Lung (tissue), 12 donors: Measurements from ENCODE around the gene ITGA1. TPM values are rescaled to one million over a fixed set of nuclear protein-coding genes. Genes with fewer than 3 reads are reported as not detected.

ENCODE experiments used
- ATAC-seq: fragments of 200-7000 bp; cut with Tn5 transposase; one replicate; pipeline ENCODE4 v1.9.1; 2020; ENCODE audit warnings: moderate number of reproducible peaks; ENCODE audit not compliant: insufficient read depth, low FRiP score
- DNase-seq, 3 donors: peaks; one replicate each; pipeline ENCODE4 v3.0.0-alpha.2; 2013 to 2017
- H3K27ac ChIP-seq, 2 donors: one replicate each; pipeline ENCODE4 v1.5.1; 2013; ENCODE audit warnings: mild to moderate bottlenecking in 2 of 2, moderate library complexity in 2 of 2, control low read depth in 1 of 2, inconsistent platforms in 1 of 2, low read depth in 1 of 2, low read length in 1 of 2
- H3K27me3 ChIP-seq, 3 donors: one replicate each; pipeline ENCODE4 v1.5.1; 2013; ENCODE audit warnings: low read length in 2 of 3; ENCODE audit not compliant: control insufficient read depth in 3 of 3, insufficient read depth in 3 of 3
- H3K36me3 ChIP-seq, 4 donors: one replicate each; pipeline ENCODE4 v1.5.1; 2013; ENCODE audit warnings: low read length in 4 of 4, mild to moderate bottlenecking in 1 of 4, moderate library complexity in 1 of 4; ENCODE audit not compliant: control insufficient read depth in 4 of 4, insufficient read depth in 4 of 4
- H3K4me1 ChIP-seq, 5 donors: one replicate each; pipeline ENCODE4 v1.5.1; 2013; ENCODE audit warnings: low read length in 5 of 5, mild to moderate bottlenecking in 2 of 5, moderate library complexity in 1 of 5; ENCODE audit not compliant: control insufficient read depth in 5 of 5, insufficient read depth in 5 of 5
- H3K4me3 ChIP-seq: one replicate; pipeline ENCODE4 v1.5.1; 2013; ENCODE audit warnings: mild to moderate bottlenecking, control low read depth, moderate library complexity
- H3K9ac ChIP-seq, 2 donors: one replicate each; pipeline ENCODE4 v1.5.1; 2013; ENCODE audit warnings: low read length in 2 of 2, control low read depth in 1 of 2; ENCODE audit not compliant: insufficient read depth in 1 of 2
- H3K9me3 ChIP-seq, 4 donors: one replicate each; pipeline ENCODE4 v1.5.1; 2013; ENCODE audit warnings: low read length in 3 of 4, mild to moderate bottlenecking in 1 of 4, moderate library complexity in 1 of 4; ENCODE audit not compliant: control insufficient read depth in 4 of 4, insufficient read depth in 3 of 4
- WGBS, 2 donors: extraction: QIAGEN DNeasy Blood & Tissue Kit; methylation state at CpG; one replicate each; pipeline ENCODE4 v1.1.7; 2013; 5-methylcytosine and 5-hydroxymethylcytosine counted together
- polyA plus RNA-seq, 2 donors: library from polyadenylated mRNA; stranded (reverse); fragments of 200-250 nt; gene quantifications; one replicate each; pipeline ENCODE4 v1.2.1, GENCODE V29; 2013
- total RNA-seq, 2 donors: library from RNA; depleted of rRNA in 1 of 2; stranded (reverse); fragments of >200 nt in 1 of 2; gene quantifications; one replicate each; pipeline ENCODE4 v1.2.1, GENCODE V29; 2014 to 2021
- TF ChIP-seq, protein P1 (sequence below): IDR thresholded peaks from 2 replicates; pipeline ENCODE4 v1.5.1; 2012; ENCODE audit warnings: mild to moderate bottlenecking; ENCODE audit errors: control extremely low read depth, extremely low read depth
- donor health status: control.
- donor health status: control.
- donor health status: Bipolar disorder and iron deficiency.
- donor health status: healthy.
- donor health status: DM: yes; HTN: yes; CAD: no.

The ITGA1 gene
- total and polyA plus RNA-seq, 4 donors, result 8.8 to 119 (median 47.6) TPM

DNA sequence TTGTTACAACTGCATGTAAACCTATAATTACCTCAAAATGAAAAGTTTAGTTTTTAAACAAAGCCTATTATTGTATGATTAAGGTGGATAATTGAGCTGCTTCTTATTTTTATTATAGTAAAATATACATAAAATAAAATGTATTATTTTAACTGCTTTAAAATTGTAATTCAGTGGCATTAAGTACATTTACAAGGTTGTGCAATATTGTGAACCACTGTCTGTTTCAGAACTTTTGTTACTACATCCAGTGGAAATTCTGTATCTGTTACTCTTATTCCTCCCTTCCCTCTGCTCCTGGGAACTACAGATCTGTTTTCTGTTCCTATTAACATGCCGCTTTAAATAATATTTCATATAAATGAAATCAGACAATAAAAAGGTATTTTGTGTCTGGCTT lies 37.1 kb downstream of the ITGA1 start:
- H3K9ac ChIP-seq, result no peak overlapping the region
- no peak overlapping the region for H3K27ac ChIP-seq
- DNase-seq (no peak), ATAC-seq (no peak)
- H3K9me3 ChIP-seq, result peaks cover 0 to 4% (median 0%) of the 10 kb centered on the region in 4 donors
- H3K4me1 ChIP-seq, result peaks cover 0 to 22% (median 4%) of the 10 kb centered on the region in 5 donors
- H3K36me3 ChIP-seq, result no peaks in the 10 kb centered on the region
- no peak overlapping the region for H3K4me3 ChIP-seq
- no peaks in the 10 kb centered on the region for H3K27me3 ChIP-seq
- 98 to 99% methylated on average over 1 of the region's 1 CpG for WGBS, 2 donors
- TF ChIP-seq, protein P1, sequence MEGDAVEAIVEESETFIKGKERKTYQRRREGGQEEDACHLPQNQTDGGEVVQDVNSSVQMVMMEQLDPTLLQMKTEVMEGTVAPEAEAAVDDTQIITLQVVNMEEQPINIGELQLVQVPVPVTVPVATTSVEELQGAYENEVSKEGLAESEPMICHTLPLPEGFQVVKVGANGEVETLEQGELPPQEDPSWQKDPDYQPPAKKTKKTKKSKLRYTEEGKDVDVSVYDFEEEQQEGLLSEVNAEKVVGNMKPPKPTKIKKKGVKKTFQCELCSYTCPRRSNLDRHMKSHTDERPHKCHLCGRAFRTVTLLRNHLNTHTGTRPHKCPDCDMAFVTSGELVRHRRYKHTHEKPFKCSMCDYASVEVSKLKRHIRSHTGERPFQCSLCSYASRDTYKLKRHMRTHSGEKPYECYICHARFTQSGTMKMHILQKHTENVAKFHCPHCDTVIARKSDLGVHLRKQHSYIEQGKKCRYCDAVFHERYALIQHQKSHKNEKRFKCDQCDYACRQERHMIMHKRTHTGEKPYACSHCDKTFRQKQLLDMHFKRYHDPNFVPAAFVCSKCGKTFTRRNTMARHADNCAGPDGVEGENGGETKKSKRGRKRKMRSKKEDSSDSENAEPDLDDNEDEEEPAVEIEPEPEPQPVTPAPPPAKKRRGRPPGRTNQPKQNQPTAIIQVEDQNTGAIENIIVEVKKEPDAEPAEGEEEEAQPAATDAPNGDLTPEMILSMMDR, result no peak

DNA sequence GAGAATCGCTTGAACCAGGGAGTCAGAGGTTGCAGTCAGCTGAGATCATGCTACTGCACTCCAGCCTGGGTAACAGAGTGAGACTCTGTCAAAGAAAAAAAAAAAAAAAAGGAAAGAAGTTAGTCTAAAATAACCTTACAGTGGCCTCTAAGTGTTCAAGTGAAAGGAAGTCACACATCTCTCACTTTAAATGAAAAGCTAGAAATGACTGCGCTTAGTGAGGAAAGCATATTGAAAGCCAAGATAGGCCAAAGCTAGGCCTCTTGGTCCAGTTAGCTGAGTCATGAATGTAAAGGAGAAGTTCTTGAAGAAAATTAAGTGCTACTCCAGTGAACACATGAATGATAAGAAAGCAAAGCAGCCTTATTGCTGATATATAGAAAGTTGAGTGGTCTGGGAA lies 38.1 kb downstream of the ITGA1 start:
- no peak overlapping the region for H3K9ac ChIP-seq
- peaks cover 0 to 4% (median 0%) of the 10 kb centered on the region in 4 donors for H3K9me3 ChIP-seq
- H3K27me3 ChIP-seq, result no peaks in the 10 kb centered on the region
- TF ChIP-seq, protein P1, result no peak
- no peaks in the 10 kb centered on the region for H3K36me3 ChIP-seq
- DNase-seq (peak in 1 of 3 donors; percentile 46), ATAC-seq (no peak)
- H3K4me3 ChIP-seq, result no peak overlapping the region
- no peak overlapping the region for H3K27ac ChIP-seq
- H3K4me1 ChIP-seq, result peaks cover 0 to 31% (median 4%) of the 10 kb centered on the region in 5 donors
- 76% methylated on average over 2 of the region's 2 CpGs for WGBS, 2 donors

DNA sequence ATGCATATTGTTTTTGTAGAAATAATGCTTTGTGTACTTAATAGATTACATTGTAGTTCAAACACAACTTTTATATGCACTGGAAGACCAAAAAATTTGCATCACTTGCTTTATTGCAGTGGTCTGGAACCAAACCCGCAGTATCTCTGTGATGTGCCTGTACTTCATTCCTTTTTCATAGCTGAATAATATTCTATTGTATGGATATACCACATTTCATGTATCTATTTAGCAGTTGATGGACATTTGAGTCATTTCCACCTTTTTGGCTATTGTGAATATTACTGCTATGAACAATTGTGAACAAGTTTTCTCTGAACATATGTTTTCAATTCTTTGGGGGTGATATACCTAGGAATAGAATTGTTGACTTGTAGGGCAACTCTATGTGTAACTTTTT lies 40.1 kb downstream of the ITGA1 start:
- Histone ChIP-seq H3K4me1 (peaks cover 0 to 17% (median 1%) of the 10 kb centered on the region in 5 donors), H3K9me3 (peaks cover 0 to 4% (median 0%) of the 10 kb centered on the region in 4 donors), H3K27ac (no peak overlapping the region), H3K4me3 (no peak overlapping the region), H3K27me3 (no peaks in the 10 kb centered on the region), H3K36me3 (no peaks in the 10 kb centered on the region), H3K9ac (no peak overlapping the region)
- ATAC-seq, result no peak
- WGBS, 2 donors, result 95 to 99% methylated on average over 1 of the region's 1 CpG
- TF ChIP-seq, protein P1, result no peak
- no peak for DNase-seq

DNA sequence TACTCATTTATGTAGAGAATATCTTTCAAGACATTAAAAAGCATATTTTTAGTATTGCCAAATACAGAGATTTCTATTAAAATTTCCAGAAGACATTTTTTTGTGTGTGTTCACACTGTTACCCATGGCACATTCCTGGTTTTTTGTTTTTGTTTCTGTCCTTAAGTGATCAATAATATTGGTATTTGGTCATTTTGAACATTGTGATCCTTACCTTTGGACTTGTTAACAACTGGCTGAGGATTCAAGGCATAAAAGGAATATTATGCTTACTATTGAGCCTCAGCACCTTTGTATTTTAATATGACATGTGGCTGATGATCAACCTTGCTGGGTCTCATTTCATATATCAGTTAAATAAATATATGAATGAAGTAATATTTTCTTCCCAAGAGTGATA lies 41.9 kb downstream of the ITGA1 start:
- no peak for ATAC-seq
- Histone ChIP-seq H3K4me1 (peaks cover 0 to 11% (median 0%) of the 10 kb centered on the region in 5 donors), H3K27me3 (no peaks in the 10 kb centered on the region), H3K9me3 (peaks cover 0 to 4% (median 0%) of the 10 kb centered on the region in 4 donors), H3K36me3 (no peaks in the 10 kb centered on the region), H3K9ac (no peak overlapping the region), H3K4me3 (no peak overlapping the region), H3K27ac (no peak overlapping the region)
- TF ChIP-seq, protein P1, result no peak
- no peak for DNase-seq
